Retinal pigment epithelial cell (primary cell): ENCODE measurements around the gene RAB11FIP4.

Source experiments
- DNase-seq: peaks from one replicate; pipeline ENCODE4 v3.0.0-alpha.2; 2010; ENCODE audit warnings: low read depth
- H3K4me3 ChIP-seq: 2 replicates; pipeline ENCODE4 v1.5.1; 2011; ENCODE audit warnings: mild to moderate bottlenecking, low read length, control low read depth, moderate library complexity
- TF ChIP-seq, protein P1 (sequence below): conservative IDR thresholded peaks from 2 replicates; pipeline ENCODE4 v1.5.1; 2011; ENCODE audit warnings: low read depth, low read length, control low read depth, inconsistent platforms

The RAB11FIP4 gene

DNA sequence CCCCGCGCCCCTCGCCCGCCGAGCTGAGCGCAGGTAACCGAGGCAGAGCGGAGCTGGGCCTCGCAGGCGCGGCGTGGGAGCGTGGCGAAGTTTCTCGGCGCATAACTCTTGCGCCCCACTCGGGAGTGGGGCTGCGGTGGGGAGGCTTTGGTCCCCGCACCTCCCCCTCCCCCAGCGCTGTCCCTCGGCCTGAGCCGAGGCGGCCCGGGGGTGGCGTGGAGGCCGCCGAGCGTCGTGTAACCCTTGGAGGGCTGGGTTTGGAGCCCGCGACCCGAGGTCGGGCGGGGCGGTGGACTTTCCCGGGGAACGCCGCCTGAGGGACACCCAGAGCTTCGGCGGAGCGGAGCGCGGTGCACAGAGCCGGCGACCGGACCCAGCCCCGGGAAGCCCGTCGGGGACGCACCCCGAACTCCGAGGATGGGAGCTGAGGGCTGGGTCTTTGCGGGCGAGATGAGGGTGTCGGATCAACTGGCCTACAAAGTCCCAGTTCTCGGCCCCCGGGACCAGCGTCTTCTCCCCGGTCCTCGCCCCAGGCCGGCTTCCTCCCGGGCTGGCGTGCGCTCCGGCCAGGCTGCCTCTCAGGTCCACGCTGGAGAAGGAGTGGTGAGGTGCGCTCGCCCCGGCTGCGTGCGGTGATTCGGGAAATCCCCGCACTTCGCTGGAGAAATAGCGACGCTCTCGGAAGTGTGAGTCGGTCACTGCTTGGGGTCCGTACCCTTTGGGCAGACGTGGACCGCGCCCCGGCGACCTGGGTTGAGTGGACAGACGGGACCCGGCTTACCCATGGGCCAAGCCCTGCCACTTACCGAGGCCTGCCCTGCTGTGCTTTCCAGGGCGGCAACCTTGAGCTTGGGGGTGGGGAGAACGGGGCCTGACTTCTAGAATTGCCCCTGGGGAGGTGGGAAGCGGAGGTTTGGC is 168.4 kb downstream of the RAB11FIP4 start:
- no peak for DNase-seq
- TF ChIP-seq, protein P1, sequence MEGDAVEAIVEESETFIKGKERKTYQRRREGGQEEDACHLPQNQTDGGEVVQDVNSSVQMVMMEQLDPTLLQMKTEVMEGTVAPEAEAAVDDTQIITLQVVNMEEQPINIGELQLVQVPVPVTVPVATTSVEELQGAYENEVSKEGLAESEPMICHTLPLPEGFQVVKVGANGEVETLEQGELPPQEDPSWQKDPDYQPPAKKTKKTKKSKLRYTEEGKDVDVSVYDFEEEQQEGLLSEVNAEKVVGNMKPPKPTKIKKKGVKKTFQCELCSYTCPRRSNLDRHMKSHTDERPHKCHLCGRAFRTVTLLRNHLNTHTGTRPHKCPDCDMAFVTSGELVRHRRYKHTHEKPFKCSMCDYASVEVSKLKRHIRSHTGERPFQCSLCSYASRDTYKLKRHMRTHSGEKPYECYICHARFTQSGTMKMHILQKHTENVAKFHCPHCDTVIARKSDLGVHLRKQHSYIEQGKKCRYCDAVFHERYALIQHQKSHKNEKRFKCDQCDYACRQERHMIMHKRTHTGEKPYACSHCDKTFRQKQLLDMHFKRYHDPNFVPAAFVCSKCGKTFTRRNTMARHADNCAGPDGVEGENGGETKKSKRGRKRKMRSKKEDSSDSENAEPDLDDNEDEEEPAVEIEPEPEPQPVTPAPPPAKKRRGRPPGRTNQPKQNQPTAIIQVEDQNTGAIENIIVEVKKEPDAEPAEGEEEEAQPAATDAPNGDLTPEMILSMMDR, result no peak
- peak overlapping the region; percentile 48 for H3K4me3 ChIP-seq

DNA sequence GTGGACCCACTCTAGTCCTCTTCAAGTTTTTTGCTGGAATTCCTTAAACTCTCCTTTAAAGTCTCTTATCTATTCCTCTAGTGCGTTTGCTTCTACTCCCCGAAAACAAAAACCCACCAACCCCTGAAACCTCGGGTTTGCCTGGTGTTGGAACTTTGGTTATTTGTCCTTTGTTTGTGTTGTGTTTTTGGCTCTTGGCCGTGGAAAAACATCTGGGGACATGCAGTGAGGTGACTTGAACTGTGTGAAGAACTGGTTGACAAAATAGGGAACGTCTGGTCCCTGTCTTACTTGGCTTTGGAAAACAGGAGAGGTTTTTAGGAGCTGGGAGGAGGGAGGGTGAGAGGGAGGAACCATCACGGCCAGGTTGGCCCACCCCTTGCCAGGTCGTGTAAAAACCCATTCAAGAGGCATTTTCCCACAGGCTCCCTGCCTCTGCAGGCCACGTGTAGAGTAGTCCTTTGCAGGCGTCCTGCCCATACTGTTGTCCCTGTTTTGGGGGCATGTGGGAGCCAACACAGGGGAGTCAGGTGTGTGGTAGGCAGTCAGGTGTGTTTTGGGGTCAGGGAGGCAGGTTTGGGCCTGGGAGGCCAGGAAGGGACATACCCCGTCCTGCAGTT is 169.3 kb downstream of the RAB11FIP4 start:
- TF ChIP-seq, protein P1, result no peak
- H3K4me3 ChIP-seq, result peak overlapping the region; percentile 48

DNA sequence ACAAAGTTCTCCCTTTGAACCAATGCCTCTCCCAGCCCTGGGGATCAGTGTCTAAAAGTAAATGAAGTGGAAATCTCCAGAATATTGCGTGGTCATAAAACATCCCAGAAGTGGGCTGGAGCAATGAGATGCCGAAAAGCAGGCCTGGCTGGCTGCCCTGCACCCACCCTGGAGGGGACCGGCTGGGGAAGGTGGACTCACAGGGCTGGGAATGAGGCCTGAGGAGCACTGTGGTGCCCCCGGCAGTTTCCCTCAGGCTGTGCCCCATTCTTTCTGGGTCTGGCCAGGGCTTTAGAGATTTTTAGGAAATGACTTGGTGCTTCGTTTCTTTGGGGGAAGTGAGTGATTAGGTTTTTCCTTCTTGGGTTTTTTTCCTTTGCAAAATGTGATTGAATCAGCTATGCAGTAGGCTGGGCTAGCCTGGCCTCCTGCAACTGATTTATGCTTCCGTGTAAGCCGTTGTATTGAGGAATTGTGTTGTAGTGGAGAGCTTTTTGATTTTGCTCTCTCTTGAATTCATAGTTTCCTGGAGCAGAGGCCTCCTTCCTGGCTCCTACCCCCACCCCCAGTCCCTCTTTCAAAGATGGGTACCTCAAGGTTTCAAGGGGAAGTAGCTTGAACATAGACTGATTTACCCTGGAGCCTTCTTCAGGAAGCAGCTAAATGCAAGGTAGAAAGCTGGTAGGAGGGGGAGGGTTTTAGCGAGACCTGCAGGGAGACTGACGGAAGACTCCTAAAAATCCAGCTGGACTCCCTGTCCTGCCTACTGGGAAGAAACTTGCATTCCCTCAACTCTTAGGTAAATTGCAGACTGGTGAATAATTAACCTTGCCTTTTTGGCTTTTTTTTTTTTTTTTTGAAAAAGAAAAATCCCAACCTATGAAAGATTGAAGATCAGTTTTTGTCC is 170.2 kb downstream of the RAB11FIP4 start:
- TF ChIP-seq, protein P1, result no peak
- DNase-seq, result no peak
- H3K4me3 ChIP-seq, result peak overlapping the region; percentile 48

More for the DNA sequence above, 169.3 kb downstream of the RAB11FIP4 start:
- no peak for DNase-seq

DNA sequence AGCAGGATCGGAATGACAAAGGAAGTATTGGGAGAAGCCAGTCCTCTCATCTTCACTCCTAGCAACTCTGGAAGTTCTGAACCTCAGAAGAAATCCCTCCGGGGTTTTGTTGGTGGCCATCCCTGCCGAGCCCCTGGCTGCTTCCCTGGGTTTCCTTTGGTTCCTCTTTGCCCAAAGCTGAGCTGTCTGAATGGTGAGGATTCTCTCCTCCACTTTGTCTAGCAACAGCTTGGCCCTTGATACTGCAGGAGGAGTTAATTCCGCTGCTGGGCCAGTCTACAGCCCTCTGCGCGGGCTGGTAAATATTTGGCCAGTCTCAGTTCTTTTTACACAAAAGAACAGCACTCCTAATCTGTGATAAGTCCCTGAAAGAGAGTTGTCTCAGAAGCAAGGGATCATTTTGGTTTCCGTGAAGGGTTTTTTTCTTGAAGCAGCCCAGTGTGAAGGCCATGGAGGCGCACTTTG is 170.9 kb downstream of the RAB11FIP4 start:
- TF ChIP-seq, protein P1, result no peak

DNA sequence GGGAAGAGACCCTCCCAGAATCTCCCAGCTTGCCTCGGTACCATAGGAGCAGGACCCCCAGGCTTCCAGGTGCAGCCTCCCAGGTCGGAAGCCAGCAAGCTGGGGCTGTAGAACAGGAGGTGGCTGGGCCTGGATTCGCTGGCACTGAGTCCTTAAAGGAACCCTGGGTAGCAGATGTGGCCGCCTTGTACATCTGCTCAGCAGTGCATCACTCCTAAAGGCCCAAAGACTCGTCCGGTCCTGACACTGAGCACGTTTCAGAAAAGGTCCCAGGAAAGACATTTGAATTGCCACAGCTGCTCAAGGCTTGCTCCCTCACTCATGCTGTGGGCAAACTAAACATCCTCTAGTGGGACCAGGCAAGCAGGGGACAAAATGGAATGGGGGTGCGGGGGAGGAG is 172.8 kb downstream of the RAB11FIP4 start:
- H3K4me3 ChIP-seq, result no peak overlapping the region
- TF ChIP-seq, protein P1, result no peak
- no peak for DNase-seq

More for the DNA sequence above, 170.9 kb downstream of the RAB11FIP4 start:
- no peak overlapping the region for H3K4me3 ChIP-seq
- no peak for DNase-seq

DNA sequence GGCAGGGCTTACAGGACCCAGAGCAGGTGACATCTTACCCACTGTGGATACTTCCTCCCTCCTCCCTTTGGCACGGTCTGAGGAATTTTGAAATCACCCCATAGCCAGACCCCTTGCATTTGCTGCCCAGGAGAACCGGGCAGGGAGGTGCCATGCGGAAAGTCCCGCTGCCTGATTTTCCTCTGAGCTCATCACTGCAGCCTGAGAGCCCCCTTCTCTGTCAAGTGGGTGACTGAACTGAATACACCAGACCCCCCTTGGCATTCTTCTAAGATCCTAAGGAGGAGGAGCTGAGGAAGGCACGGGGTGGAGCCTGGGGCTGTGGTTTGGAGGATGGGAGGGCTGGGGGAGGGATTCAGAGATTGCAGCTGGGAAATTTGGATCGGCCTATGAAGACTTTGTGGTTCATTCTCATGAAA is 173.4 kb downstream of the RAB11FIP4 start:
- no peak for DNase-seq
- TF ChIP-seq, protein P1, result no peak
- H3K4me3 ChIP-seq, result no peak overlapping the region
